Endothelial cell (in vitro differentiated cells): Measurements from ENCODE around the gene MRPL27. TPM values are rescaled to one million over a fixed set of nuclear protein-coding genes. Genes with fewer than 3 reads are reported as not detected.

Experiments
- DNase-seq: peaks from one replicate; pipeline ENCODE4 v3.0.0; 2021; ENCODE audit warnings: low spot score
- H3K27ac Mint-ChIP-seq: one replicate; pipeline ENCODE4 v1.8.0; 2021; ENCODE audit warnings: mixed read lengths, inconsistent platforms; ENCODE audit not compliant: unreplicated experiment
- H3K27me3 Mint-ChIP-seq: one replicate; pipeline ENCODE4 v1.8.0; 2021; ENCODE audit warnings: mild to moderate bottlenecking, moderate library complexity, mixed read lengths, inconsistent platforms; ENCODE audit not compliant: unreplicated experiment
- H3K36me3 Mint-ChIP-seq: one replicate; pipeline ENCODE4 v1.8.0; 2021; ENCODE audit warnings: mild to moderate bottlenecking, low read depth, mixed read lengths, inconsistent platforms; ENCODE audit not compliant: unreplicated experiment
- H3K4me1 Mint-ChIP-seq: one replicate; pipeline ENCODE4 v1.8.0; 2021; ENCODE audit warnings: mild to moderate bottlenecking, mixed read lengths, inconsistent platforms; ENCODE audit not compliant: unreplicated experiment
- H3K4me3 Mint-ChIP-seq: one replicate; pipeline ENCODE4 v1.8.0; 2021; ENCODE audit warnings: mild to moderate bottlenecking, mixed read lengths, inconsistent platforms; ENCODE audit not compliant: unreplicated experiment
- H3K9me3 Mint-ChIP-seq: one replicate; pipeline ENCODE4 v1.8.0; 2021; ENCODE audit warnings: mixed read lengths, inconsistent platforms; ENCODE audit not compliant: unreplicated experiment
- total RNA-seq: library from RNA; stranded (reverse); fragmentation: NEBNext Ultra II Directional; extraction: Animal tissue kit (Norgen Biotek cat#: 25700); gene quantifications from one replicate; pipeline ENCODE4 v1.2.1, GENCODE V29; 2021; ENCODE audit not compliant: unreplicated experiment
- TF ChIP-seq, protein P1 (sequence below): fragments of 200-600 bp; sonication (generic); IDR thresholded peaks from one replicate; pipeline ENCODE4 v1.5.0; 2021; ENCODE audit warnings: antibody characterized with exemption; ENCODE audit not compliant: unreplicated experiment

The MRPL27 gene
- total RNA-seq, 1 donor from 2014 or later = 38.9 TPM

DNA sequence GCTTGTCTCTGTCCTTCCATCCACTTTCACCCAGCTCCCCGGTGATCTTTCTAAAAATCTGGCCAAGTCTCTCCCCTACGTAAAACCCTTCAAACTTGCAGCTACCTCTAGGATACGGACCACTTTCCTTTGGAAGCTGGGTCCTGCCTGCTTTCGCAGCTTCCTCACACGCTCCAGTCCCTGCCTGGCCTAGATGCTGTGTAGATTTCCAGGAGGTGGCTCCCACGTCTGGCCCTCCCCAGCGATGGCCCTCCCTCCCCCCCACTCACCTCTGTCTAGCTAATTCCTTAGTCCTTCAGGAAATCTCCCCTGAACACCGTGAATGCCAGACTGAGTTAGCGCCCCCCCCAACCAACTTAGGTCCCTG lies 24.9 kb upstream of the MRPL27 start:
- Mint-ChIP-seq H3K27me3 (peaks cover 12% of the 10 kb centered on the region), H3K36me3 (peaks cover 16% of the 10 kb centered on the region), H3K4me1 (peaks cover 13% of the 10 kb centered on the region), H3K9me3 (no peaks in the 10 kb centered on the region), H3K4me3 (peak overlapping the region; percentile 89), H3K27ac (peak overlapping the region; percentile 59)
- no peak for DNase-seq
- TF ChIP-seq, protein P1, sequence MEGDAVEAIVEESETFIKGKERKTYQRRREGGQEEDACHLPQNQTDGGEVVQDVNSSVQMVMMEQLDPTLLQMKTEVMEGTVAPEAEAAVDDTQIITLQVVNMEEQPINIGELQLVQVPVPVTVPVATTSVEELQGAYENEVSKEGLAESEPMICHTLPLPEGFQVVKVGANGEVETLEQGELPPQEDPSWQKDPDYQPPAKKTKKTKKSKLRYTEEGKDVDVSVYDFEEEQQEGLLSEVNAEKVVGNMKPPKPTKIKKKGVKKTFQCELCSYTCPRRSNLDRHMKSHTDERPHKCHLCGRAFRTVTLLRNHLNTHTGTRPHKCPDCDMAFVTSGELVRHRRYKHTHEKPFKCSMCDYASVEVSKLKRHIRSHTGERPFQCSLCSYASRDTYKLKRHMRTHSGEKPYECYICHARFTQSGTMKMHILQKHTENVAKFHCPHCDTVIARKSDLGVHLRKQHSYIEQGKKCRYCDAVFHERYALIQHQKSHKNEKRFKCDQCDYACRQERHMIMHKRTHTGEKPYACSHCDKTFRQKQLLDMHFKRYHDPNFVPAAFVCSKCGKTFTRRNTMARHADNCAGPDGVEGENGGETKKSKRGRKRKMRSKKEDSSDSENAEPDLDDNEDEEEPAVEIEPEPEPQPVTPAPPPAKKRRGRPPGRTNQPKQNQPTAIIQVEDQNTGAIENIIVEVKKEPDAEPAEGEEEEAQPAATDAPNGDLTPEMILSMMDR = no peak

DNA sequence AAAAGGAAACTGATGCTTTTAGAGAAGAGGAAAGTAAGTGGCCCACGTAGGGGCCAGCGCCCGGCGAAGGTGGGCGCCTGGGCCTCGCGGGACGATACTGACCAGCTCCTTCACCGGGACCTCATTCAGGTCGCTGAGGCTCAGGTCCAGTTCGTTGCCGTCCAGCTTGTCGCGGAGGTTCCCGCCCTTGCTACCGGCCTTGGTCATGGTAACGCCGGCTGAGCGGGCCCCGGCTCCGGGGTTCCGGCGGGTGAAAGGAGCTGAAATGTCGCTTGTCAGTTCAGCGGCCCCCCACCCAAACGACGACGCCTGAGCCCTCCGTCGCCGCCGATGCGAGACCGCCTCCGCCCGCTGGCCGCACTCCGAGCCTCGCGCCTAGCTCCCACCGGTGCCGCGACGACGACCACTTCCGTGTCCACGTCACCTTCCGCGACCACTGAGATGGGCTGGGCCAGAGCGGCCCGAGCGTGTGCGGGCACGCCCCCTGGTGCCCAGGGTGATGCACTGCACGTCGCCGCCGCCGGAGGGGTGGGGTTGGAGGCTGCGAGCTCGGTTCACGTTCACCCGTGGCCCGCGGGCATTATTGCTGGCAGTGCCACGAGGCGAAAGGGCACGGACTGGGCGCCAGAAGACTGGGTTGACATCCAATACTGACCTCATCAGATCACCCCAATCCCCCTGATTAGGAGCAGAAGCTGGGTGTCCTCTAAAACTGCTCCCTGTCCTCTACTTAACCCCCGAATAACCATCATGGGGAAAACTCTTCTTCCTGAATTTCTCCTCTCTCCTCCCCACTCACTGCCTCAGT lies 24.3 kb upstream of the MRPL27 start, which contains the start of gene LRRC59:
Gene LRRC59 (minus strand): TSS at position 413 of the 808 bp plus-strand sequence. CDS start 206 bp downstream, at position 207.
- Mint-ChIP-seq H3K4me1 (peaks cover 13% of the 10 kb centered on the region), H3K4me3 (peak within 1 kb of the TSS; percentile 89), H3K36me3 (peaks cover 16% of the 10 kb centered on the region), H3K9me3 (no peaks in the 10 kb centered on the region), H3K27ac (peak within 1 kb of the TSS; percentile 81), H3K27me3 (peaks cover 12% of the 10 kb centered on the region)
- TF ChIP-seq, protein P1 = peak; percentile 97
- DNase-seq = peak; percentile 95

DNA sequence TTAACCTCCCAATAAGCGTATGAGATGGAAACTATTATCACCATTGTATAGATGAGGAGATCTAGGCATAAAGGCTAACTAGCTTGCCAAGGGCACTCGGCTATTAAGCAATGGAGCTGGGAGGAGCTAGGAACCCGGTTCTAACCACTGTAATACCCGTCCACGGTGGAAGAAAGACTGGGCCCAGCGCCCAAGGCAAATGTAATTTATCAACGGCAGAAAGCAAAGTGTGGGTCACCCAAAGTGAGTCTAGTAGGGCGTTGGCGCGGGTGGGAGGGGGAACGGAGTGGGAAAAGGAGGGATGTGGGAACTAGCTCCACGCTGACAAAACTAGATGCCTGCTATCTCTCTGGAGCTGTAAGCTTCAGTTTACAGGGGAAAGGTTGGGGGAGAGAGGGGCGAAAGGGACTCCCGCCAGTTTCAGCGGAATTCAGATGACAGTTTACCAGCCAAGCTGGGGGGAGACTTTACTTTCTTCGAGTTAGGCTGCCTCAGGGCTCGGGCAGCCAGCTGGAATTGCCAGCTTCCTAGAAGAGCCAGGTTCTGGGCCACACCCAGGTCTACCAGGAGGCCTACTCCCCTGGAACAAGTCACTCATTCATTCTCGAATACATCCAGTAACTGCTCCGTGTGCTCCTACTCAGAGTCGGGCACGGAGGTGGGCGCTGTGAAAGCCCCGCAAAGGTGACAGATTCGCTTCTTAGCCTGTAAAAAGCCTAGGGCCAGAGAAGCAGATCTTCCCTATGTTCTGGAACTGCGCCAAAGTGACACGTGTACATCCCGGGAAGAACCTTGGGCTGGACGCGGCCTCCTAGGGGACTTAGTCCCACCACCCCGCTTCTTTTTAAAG lies 23.5 kb upstream of the MRPL27 start:
- DNase-seq = no peak
- H3K27ac Mint-ChIP-seq = peak overlapping the region; percentile 81

DNA sequence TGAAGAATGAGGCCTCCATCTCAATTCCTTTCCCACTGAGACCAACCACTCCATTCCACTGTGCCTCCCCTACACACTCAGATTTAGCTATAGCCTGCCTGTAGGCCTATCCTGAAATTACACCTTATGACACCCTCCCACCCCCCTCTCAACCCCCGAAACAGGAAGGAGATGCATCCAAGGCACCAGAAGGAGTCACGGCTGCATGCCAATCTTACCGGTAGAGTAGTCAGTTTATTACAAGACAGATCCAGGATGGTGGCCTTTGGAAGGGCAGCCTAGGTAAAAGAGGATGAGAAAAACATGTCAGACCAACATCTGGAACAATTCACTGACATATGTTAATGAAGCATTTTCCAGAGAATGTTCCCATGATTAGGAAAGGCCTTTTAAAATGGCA lies 21.7 kb upstream of the MRPL27 start:
- H3K9me3 Mint-ChIP-seq = no peaks in the 10 kb centered on the region
- H3K4me1 Mint-ChIP-seq = peaks cover 13% of the 10 kb centered on the region
- no peak for DNase-seq
- H3K36me3 Mint-ChIP-seq = peaks cover 21% of the 10 kb centered on the region
- H3K27ac Mint-ChIP-seq = no peak overlapping the region
- peaks cover 13% of the 10 kb centered on the region for H3K27me3 Mint-ChIP-seq
- TF ChIP-seq, protein P1 = no peak
- peak overlapping the region; percentile 42 for H3K4me3 Mint-ChIP-seq

More for the DNA sequence above, 23.5 kb upstream of the MRPL27 start:
- Mint-ChIP-seq H3K36me3 (peaks cover 20% of the 10 kb centered on the region), H3K27me3 (peaks cover 13% of the 10 kb centered on the region), H3K4me3 (peak overlapping the region; percentile 89), H3K4me1 (peaks cover 13% of the 10 kb centered on the region), H3K9me3 (no peaks in the 10 kb centered on the region)
- TF ChIP-seq, protein P1 = no peak
